ENCODE data around the gene ADGRD1. TPM values are rescaled to one million over a fixed set of nuclear protein-coding genes. Genes with fewer than 3 reads are reported as not detected.

Gene ADGRD1
- total and polyA plus RNA-seq, 2 of the 8 experiments (the other 6 are each of a cell fraction or from before 2014, with no cell fraction given) = 0.36 to 0.48 TPM

- Histone ChIP-seq H2BK15ac (ENCODE audit: low read length) (no peak overlapping the region), H2BK120ac (replicated peaks; ENCODE audit: low read depth, low read length) (no peak overlapping the region), H3K9me3 (ENCODE audit: insufficient read depth in 2 of 2, low read depth in 1 of 2, low read length in 1 of 2) (peaks cover 6 to 8% of the 10 kb centered on the region in 2 experiments; a peak in 3 of 4 replicates), H3K4me2 (ENCODE audit: insufficient read depth in 1 of 2, low read depth in 2 of 2, low read length in 2 of 2) (no peak overlapping the region), H4K8ac (ENCODE audit: extremely low read depth, insufficient read depth, low read length) (no peak overlapping the region), H2BK5ac (ENCODE audit: low read depth, low read length) (no peak overlapping the region), H3K23me2 (ENCODE audit: low read depth, low read length) (no peaks in the 10 kb centered on the region), H3K27me3 (replicated peaks in 1 of 4; ENCODE audit: control insufficient read depth in 3 of 4, extremely low read depth in 1 of 4, insufficient read depth in 3 of 4, low read length in 3 of 4) (no peaks in the 10 kb centered on the region), H3K27ac (ENCODE audit: low read depth, low read length) (no peak overlapping the region), H3K56ac (replicated peaks; ENCODE audit: insufficient read length, low read depth, low read length) (no peak overlapping the region), H2BK12ac (ENCODE audit: low read depth, low read length) (no peak overlapping the region), H3K79me1 (ENCODE audit: low read depth, low read length) (no peaks in the 10 kb centered on the region), H3K4ac (replicated peaks; ENCODE audit: insufficient read length, low read depth, low read length) (no peak overlapping the region), H3K4me3 (ENCODE audit: extremely low read depth in 1 of 4, insufficient read depth in 2 of 4, low read depth in 3 of 4, low read length in 4 of 4) (no peak overlapping the region), H4K5ac (ENCODE audit: insufficient read length, low read depth, low read length) (no peak overlapping the region), H3K9ac (replicated peaks in 1 of 4; ENCODE audit: extremely low read depth in 1 of 4, low read depth in 3 of 4, low read length in 3 of 4) (no peak overlapping the region), H2BK20ac (ENCODE audit: low read length) (no peak overlapping the region), H3K79me2 (ENCODE audit: control insufficient read depth in 1 of 2, insufficient read depth in 2 of 2, low read length in 2 of 2) (no peaks in the 10 kb centered on the region), H3K4me1 (replicated peaks in 1 of 4; ENCODE audit: control insufficient read depth in 3 of 4, insufficient read depth in 4 of 4, low read length in 3 of 4) (no peaks in the 10 kb centered on the region), H3K14ac (ENCODE audit: insufficient read length) (no peak overlapping the region), H3K23ac (ENCODE audit: insufficient read length) (no peak overlapping the region), H4K91ac (replicated peaks; ENCODE audit: insufficient read length, low read length) (no peak overlapping the region), H2AK5ac (ENCODE audit: low read depth, low read length) (no peak overlapping the region), H4K20me1 (replicated peaks in 1 of 2; ENCODE audit: control insufficient read depth in 1 of 2, insufficient read depth in 2 of 2, low read length in 2 of 2) (no peaks in the 10 kb centered on the region), H3K18ac (ENCODE audit: extremely low read depth, low read length) (no peak overlapping the region), H2AFZ (ENCODE audit: low read length) (no peak overlapping the region), H3K36me3 (ENCODE audit: control insufficient read depth in 2 of 4, insufficient read depth in 4 of 4, low read length in 3 of 4) (no peaks in the 10 kb centered on the region)
- FAIRE-seq (no peak), DNase-seq (ENCODE audit: low read depth in 1 of 2, low spot score in 2 of 2) (no peak)
- CTCF ChIA-PET (ENCODE audit: partially characterized antibody) = no interaction called here
- WGBS, 2 experiments (ENCODE audit: extremely low coverage in 1 of 2, insufficient coverage in 1 of 2, insufficient read length in 1 of 2, insufficient replicate concordance in 2 of 2, low coverage in 1 of 2, low lambda C conversion rate in 2 of 2, missing lambda C conversion rate in 1 of 2) = 76% methylated on average over 4 of the region's 4 CpGs; no CpG with 5 or more reads in 1 of the 2 experiments
- TF ChIP-seq KDM5A (IDR thresholded peaks at IDR 0.05; ENCODE audit: low read length) (no peak), ATF3 (IDR thresholded peaks at IDR 0.05; ENCODE audit: insufficient read depth, low read depth, low read length) (no peak)
- POLR2A ChIA-PET (ENCODE audit: partially characterized antibody) = no interaction called here
These were observed 237.3 kb downstream of the ADGRD1 start for GRCh38 chr12:131190965-131191364.

Small RNAs within 50 kb of the gene (small RNA-seq; reads per million reads assigned to genes)
- not detected for gene RF00019 (ENCODE audit: insufficient read depth)

Other genes with a start within 250 kb of the ADGRD1 start
- gene RIMBP2, start 237.6 kb upstream of the ADGRD1 start, total RNA-seq (2021; fragmentation: NEBNext Ultra II Directional; extraction: Animal tissue kit (Norgen Biotek cat#: 25700)) = 0.31 and 0.65 TPM in 2 replicates
- gene RIMBP2, start 237.6 kb upstream of the ADGRD1 start, polyA plus RNA-seq (2011; rRNA removed) = 0.18 and 0.52 TPM in 2 replicates
- gene STX2, start 114.7 kb upstream of the ADGRD1 start, total RNA-seq (2021; fragmentation: NEBNext Ultra II Directional; extraction: Animal tissue kit (Norgen Biotek cat#: 25700)) = 22.0 and 26.3 TPM in 2 replicates
- gene STX2, start 114.7 kb upstream of the ADGRD1 start, polyA plus RNA-seq (2011; rRNA removed) = 13.9 and 20.0 TPM in 2 replicates
- gene RAN, start 81.8 kb upstream of the ADGRD1 start, total RNA-seq (2021; fragmentation: NEBNext Ultra II Directional; extraction: Animal tissue kit (Norgen Biotek cat#: 25700)) = 2,056 and 2,064 TPM in 2 replicates
- 1,559 and 2,203 TPM in 2 replicates for gene RAN, start 81.8 kb upstream of the ADGRD1 start, polyA plus RNA-seq (2011; rRNA removed)

All from H1 (cell line).